Right lobe of liver (tissue), 4 donors: ENCODE results near the gene ZBTB32.

Experiments used
- CTCF ChIP-seq, 4 donors: fragments of 200-600 bp in 3 of 4; fragments of 450-650 bp in 1 of 4; IDR thresholded peaks; one replicate each; pipeline versions ENCODE4 v1.5.1 to v1.8.0; 2016 to 2022; ENCODE audit warnings: antibody characterized with exemption in 4 of 4, mild to moderate bottlenecking in 2 of 4
- POLR2A ChIP-seq: fragments of 450-650 bp; IDR thresholded peaks from one replicate; pipeline ENCODE4 v1.6.1; 2017; ENCODE audit warnings: antibody characterized with exemption, mild to moderate bottlenecking
- donor health status: DM: no; HTN: no; CAD: no.
- donor health status: DM: no; HTN: no; CAD: no.
- donor health status: DM: no; HTN: yes; CAD: no.

DNA sequence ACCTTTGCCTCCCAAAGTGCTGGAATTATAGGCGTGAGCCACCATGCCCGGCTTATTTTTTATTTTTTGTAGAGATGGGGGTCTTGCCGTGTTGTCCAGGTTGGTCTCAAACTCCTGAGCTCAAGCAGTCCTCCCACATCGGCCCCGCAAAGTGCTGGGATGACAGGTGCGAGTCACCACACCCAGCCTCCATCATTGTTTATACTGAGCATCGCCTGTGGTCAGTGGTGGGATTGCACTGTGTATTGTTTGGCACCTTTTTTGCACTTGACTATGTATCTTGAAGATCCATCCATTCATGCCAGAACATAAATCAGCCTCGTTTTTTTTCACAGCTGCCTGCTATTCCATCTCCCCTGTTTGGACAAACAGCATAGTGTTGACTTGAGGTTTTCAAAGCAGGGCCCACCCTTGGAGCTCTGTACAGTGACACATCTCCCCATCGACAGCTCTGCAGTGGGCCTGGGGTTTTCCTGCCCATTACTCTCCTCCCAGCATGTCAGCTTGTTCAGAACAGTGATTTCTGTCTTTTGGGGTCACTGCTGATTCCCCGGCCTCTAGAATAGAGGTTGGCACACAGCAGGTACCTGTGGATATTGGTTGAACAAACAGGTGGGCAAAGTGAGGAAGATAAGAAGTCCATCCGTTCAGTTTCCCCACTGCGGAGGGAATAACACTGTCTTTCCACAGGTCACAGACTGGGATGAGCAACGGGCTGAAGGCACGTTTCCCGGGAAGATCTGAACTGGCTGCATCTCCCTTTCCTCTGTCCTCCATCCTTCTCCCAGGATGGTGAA lies 46.3 kb upstream of the ZBTB32 start:
- TF ChIP-seq CTCF (IDR thresholded peaks at IDR 0.05) (no peak), POLR2A (no peak)
